NCI-H526 (cell line): ENCODE results near the gene CALU.

Source experiments
- DNase-seq, 2 experiments: peaks; one replicate each; lab custom pipeline; 2025; lab: John Stamatoyannopoulos, UW

Gene CALU

DNA sequence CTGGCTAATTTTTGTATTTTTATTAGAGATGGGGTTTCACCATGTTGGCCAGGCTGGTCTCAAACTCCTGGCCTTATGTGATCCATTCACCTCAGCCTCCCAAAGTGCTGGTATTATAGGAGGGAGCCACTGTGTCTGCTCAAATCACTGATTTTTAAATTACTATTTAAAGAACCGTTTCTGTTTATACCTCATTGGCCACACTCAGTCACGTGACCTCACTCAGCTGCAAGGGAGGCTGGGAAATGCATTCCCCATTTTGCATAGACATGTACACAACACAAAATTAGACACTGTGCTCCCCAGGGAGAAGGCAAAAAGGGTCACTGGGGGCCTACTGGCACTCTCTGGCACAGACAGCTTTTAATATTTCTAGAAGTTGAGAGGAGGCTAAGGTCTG, 13.6 kb upstream of the CALU start:
- DNase-seq: no peak

DNA sequence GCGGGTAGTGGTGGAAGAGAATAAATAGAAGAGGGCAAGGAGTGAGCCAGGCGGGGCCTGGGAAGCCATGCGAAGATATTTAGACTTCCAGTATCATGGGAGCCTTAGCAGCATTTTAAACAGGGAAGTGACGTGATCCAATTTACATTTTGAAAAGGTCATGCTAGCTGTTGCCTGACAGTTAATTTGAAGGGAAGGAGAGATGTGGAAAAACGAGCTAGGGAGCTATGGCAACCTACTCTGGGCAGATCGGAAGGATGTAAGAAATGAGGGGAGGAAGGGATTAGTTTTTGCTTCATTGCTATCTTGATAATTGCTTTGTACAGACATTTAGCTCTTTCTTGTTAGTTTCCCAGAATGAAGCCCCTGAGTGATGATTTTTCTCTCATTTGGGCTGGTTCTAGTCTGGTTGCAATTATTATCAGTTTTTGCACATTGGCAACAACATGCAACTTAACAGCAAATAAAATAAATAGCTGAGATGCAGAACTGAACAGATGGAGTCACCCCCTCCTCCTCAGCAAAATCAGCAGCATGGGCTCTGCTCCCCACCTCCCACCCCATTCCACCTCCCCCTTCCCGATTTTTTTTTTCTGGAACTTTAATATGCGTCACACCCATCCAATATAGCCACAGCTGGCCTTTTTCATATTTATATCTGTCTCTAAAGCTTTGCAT, 13.0 kb upstream of the CALU start:
- peak in 1 of 2 experiments; percentile 15 for DNase-seq

DNA sequence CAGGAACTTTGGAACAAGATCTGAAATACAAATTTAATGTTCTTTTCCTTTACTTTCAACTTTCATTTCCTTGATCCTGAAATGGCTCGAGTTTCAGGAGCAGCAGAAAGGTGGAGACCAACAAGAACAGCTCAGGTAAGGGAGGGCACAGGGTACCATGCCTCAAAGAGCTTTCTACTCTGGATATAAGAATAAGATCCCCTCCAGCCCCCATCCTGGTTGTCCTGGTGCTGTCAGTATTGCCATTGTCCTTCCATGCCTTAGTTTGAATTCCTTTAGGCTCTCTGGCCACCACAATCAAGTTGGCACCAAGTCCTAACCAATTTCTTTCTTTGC, 12.5 kb upstream of the CALU start:
- DNase-seq: no peak

DNA sequence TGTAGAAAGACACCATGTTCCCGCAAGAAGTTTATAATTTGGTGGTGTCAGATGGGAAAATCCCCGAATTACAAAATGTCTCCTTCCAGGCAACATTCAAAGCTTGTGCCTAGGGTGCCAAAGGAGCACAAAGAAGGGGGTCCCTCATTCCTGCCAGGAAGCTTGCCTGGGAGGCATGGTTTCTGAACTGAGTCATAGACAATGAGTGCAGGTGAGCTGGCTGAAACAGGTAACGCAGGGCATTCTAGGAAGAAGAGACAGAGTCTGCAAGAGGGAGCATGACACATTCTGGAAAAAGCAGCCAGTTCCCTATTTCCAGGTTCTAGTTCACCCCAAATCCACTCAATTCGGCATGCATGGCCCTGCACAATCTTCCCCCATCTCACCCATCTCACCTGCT, 11.9 kb upstream of the CALU start:
- DNase-seq: no peak

DNA sequence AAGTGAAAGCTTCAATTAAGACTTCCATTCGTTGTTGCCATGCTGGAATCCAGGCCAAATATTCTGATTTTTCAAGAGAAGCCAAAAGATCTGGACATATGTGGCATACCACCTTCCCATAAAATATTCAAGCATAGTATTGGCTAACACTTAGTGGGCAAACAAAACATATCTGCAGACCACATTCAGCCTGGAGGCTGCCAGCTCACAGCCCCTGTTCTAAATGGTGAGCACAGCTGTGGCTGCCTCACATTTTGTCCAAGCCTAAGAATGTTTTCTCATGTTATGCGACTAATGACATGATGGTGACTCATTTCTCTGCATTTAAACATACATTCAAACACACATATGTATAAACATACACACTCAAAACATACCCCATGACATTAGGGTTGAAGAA, 10.6 kb upstream of the CALU start:
- DNase-seq: no peak

DNA sequence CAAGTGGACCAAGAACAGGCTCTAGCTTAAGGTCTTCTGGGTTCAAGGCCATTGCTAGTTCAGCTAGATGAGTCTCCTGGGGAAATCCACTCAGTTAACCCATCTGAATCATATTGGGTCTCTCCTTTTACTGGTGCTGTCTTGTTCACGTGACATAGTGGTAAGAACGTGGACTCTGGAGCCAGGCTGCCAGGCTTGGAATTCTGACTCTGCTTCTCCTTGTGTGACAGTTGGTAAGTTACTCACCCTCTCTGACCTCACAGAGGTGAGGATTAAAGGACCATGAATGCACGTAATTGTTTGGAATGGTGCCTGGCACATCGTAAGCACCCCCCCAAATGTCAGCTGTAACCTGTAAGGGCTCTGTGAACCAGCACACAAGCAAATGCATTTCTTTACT, 9.7 kb upstream of the CALU start:
- DNase-seq: no peak

DNA sequence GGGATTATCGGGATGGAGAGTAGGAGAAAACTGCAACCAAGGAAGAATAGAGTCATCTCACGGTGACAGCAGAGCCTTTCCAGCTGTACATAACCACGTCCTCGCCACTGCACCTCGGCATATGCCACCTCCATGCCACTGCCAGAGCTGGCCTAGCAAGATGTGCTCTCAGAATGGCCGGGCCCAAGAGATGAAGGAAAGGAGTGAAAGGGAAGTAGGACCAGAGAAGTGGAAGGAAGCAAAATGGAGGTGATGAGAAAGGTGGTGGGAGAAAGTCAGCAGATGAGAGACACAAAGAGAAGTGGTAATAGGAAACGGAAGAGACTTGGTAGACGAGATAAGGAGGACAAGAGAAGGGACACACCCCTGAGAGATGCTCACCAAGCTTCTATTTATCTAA, 8.0 kb upstream of the CALU start:
- DNase-seq: no peak

DNA sequence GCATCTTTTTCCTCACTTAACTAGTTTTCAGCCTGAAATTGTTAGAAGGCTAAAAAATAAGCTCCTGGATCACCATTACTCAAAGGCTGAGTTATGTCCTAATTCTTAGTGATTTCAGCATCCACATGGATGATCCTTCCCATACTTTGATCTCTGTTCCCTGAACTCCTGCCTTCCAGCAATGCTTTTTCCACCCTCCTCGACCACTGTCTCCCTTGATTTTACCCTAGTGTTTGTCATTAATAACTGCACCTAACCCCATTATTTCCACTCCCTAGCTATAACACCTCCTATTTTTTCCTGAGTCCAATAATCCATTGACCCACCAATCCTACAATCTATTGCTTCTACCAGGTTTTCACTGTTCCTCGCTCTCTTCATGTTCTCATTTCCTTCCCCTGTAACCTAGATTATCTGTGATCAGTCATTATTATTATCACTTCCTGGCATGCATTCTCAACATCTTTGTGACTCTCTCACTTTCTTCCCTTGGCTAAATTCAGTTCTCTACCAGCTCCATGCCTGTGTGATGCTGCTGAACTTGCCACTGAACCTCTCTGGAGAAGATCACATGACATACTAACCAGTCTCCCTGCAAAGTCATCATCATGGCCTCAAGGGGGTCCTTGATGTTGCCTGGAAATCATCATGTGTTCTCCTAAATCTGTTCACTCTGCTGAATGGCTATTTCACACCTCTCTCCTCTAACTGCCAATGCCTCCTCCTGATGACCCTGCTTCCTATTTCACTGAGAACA, 6.5 kb upstream of the CALU start:
- no peak for DNase-seq

DNA sequence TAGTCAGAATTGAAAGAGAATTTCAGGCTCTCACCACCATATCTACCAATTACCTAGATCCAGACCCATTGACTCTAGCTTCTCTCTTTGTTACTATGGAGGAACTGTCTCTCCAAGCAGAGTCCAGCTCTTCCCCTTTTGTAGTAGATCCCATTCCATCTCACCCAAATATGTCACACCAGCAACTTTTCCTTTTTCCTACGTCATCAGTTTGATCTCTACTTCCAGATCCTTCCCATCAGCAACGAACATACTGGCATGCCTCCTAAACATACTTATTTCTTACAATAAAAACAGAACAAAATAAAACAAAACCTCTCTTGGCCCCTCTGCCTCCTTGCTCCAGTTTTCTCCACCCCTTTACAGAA, 5.9 kb upstream of the CALU start:
- no peak for DNase-seq

DNA sequence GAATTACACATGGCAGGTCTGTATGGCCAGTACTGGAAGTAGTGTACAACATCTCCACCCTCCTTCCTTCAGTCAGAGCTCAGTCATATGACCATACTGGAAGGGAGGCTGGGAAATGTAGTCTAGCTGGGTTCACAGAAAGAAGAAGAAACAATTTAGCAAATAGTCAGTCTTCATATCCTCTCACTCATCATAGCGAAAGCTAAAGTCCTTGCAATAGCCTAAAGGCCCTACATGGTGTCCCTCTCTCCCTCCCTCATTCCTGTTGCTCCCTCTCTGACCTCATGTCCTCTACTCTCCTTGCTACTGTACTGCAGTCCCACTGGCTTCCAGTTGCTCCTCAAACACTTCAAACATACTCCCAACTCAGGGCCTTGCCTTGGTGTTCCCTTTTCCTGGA, 4.3 kb upstream of the CALU start:
- no peak for DNase-seq

DNA sequence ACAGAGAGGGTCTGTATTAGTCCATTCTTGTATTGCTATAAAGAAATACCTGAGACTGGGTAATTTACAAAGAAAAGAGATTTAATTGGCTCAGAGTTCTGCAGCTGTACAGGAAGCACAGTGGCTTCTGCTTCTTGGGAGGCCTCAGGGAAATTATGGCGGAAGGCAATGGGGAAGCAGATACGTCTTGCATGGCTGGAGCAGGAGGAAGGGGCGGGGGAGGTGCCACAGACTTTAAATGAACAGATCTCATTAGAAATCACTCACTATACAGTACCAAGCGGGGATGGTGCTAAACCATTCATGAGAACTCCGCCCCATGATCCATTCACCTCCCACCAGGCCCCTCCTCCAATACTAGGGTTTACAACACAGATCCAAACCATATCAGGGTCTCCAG, 3.7 kb upstream of the CALU start:
- DNase-seq: no peak

DNA sequence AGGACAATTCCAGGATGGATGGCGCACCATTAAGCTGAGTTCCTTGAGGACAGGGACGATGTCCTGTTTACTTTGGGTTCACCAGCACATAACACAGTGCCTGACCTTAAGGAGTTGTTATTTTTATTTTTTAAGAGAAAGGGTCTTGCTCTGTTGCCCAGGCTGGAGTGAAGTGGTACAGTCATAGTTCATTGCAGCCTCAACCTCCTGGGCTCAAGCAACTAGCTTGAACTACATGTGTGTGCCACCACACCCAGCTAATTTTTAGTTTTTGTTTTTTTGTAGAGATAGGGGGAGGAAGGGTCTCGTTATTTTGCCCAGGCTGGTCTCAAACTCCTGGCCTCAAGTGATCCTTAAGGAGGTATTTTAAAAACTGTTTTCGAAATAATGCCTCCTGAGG, 1.7 kb upstream of the CALU start:
- no peak for DNase-seq

DNA sequence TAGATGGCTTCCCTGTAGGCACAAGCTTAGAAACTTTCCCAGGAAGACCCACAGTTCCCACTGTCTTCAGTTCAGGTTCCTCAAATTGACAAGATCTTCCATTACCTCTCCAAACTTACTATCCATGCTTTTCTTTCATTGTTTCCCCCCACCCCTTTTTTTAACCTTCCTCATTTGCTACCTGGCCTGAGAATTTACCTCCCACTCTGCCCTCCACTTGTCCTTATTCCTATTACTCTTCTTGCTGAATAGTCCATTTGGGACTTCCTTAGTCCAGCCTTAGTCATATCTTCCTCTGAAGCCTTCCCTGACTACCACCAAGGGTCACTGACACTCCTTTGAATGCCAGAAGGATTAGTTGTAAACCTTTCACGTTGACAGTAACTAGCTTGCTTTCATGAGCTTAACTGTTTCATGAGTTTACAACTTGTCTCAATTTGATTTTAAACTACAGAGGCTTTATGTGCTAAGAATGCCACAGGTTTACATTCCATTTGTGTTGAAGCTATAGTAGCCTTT, 1.2 kb upstream of the CALU start:
- DNase-seq: no peak

DNA sequence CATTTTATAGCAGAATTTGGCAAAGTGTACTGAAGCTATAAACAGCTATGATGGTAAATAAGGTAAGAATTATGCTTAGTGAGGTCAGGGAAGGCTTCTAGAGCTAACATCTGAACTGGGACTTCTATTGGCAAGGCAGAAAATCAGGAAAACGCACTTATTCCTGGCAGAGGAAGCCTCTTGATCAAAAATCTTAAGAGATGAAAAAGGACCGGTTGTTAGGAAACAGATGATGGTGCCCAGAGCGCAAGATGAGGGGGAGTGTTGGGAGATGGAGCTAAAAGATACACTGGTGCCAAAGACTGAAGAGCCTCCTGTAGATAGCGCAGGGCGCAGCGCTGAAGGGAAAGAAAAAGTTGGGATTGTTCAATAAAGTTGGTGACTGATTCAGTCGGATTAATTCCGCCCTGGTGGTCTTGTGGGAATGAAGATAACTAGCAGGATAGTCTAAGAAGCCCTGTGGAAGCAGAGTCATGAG, 550 bp upstream of the CALU start:
- DNase-seq: no peak

DNA sequence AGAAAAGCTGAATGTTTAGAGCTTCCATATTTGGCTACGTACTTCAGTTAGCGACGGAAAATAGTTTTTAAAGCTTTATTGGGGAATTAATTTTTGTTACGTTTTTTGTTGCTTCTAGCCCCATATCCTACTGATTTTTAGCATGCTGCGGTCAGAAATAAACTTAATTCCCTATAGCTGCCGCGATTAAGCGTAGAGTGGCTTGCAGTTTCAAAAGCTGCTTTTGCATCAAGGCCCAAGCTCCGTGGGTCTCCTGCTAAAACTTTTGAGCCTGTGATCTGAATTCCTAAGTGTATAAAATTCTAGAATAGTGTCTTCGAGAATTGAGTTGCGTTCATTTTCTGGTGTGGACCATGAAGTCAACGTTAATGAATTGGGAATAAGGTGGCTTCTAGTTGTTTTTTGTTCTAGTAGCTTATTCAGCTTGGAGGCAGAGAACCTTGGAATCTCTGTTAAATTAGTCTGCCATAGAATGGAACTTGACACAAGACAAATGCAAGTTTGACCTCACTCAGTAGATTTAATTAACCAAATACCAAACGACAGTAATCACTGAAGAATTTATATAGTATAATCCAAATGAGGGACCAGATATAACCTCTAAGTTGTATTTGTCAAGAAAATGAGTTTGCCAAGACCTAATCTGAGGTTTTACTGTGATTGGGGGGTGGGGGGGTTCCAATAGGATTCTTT, 977 bp downstream of the CALU start:
- DNase-seq: no peak

DNA sequence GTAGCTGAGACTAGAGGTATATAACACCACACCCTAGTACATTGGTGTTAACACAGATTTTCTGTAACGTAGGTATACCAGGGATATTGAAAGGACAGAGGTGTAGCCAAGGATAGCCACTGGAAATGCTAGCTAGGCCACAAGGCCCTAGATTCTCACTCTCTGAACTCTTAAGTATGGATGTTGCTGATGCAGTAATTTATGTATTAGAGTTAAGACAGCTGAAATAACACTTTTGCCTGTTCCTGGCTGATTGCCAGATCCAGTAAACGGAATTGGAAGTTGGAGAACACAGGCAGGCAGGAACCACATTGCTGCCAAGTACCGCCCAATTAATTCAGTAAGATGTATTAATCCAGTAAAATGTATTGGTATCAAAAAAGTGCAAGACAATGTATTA, 1.8 kb downstream of the CALU start:
- DNase-seq: no peak

DNA sequence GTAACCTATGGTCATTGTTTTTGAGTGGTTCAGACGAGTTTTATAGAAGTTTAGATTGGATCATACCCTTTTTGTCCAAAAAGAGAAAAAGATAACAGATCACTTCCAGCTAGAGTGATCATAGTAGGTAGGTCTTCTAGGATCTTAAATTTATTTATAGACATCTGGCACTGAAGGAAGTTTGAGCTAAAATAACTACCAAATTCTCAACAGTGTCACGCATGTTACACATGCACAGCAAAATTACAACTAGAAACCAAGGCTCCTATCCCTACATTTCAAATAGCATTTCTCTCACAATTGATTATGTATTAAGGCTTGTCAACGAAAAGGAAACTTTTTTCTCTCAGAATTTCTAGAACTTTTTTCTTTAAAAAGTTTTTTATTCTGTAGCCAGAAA, 2.3 kb downstream of the CALU start:
- no peak for DNase-seq

DNA sequence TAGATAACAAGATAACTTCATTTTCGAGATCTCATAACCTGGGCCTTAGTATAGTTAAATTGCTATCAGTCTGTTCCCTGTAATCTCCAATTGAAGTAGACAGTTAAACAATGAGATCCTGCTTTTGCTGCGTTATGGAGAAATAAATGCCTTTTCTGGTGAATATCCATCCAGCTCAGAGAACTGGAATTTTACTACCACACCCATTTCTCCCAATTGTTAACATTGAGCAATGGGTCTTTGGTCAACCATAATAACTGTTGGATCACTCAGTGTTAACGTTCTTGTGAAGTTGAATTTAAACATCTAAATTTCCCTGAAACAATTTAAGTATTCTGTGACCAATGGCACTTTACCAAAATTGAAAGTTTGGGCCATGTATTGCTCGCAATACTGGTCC, 3.0 kb downstream of the CALU start:
- DNase-seq: no peak

DNA sequence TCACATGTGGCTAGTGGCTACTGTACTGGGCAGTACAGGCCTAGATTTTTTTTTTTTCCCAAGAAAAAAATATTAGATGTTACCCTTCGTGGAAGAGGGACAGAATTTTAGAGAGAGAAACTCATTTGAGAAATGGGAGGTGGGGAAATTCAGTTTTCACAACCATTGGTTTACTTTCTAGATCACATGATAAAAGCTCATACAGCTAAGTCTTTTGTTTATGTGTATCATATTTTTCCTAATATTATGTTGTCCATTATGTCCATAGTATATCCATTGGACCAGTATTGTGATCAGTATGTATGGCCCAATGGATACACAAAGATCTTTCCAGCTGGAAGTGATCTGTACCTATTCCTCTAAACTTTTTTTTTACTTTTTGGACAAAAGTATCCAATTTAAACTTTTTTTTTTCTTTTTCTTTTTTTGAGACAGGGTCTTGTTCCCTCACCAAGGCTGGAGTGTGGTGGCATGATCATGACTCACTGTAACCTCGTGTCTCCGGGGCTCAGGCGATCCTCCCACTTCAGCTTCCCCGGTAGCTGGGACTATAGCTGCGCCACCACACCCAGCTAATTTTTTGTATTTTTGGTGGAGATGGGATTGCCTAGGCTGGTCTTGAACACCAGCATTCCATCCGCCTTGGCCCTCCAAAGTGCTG, 4.1 kb downstream of the CALU start:
- no peak for DNase-seq

DNA sequence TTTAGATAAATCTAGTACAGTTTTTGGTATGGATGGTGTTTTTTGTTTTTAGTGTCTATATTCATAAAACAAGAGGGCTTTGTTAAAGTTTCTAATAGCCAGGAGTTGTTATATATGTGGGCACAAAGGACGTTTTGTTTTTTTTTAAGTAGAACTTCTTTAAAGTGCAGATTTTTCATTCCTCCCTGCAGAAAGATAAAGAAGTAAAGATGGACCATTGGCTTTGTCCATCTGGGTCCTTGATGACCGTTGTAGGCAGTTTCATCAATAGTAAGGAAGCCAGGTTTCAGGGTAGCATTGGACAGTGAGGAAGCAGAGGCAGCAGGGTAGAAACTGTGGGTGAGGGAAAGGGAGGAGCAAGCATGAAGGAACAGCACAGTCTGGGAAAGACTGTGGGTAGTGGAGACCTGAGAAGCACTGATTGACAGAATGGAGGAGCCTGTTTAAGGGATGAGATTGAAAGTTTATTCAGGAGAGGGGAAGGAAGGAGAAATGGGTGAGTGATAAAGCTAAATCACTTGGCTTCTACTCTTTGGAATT, 5.3 kb downstream of the CALU start:
- no peak for DNase-seq

DNA sequence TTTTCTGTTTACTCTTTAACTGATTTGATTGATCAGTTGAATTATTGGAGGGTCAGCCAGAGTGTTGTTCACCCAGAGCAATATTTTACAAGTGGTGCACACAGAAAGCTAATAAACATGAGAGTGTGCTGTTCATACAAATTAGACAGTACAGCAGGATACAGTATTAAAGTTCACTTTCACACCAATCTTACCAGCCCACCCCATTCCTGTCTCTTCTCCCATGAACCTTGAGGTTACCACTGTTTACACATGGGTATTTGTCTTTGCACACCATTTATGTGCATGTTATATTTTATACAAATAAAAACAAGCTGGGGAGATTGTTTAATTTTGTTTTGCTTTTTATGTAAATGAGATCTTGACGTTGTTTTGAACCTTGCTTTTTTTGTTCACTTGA, 6.5 kb downstream of the CALU start:
- no peak for DNase-seq

DNA sequence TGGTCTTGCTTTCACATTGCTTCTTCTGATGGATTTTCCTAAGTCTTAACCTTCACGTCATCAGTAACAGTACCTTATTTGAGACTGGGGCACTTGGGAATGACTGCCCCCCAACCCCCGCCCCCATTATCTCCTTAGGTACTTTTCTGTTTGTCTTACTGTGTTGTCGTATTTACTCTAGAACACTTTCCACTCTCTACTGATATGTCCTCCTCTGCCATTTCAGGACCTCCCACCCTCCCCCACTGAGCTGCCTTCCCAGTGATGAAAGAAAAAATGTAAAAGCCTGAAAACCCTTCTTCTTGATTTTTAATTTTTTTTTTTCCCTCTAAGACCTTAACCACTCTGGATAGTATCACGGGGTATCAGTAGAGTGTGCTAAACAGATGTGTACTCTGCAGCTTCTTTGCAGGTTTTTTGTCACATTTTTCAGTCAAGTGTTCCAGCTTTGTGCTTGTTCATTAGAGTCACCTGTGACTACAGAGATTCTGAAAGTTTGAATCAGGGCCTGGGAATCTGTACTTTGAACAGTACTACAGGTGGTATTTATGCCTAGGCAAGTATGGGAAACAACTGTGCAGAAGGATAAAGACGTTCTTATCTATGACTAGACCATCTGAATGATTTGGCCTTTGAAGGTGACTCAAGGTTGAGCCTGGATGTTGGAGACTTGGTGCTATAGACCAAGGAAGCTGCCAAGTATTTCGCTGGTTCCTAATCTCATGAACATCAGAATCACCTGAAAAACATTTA, 8.3 kb downstream of the CALU start:
- DNase-seq: no peak
